ENCODE data around the gene TMEM100. TPM values are rescaled to one million over a fixed set of nuclear protein-coding genes. Genes with fewer than 3 reads are reported as not detected.
"Not testable (repeated sequence)": the region's sequence is repeated elsewhere in the genome, so short reads cannot be mapped to it uniquely, and the experiment has no call there.

The TMEM100 gene
- total RNA-seq, 1 experiment from 2014 or later, result not detected

DNA sequence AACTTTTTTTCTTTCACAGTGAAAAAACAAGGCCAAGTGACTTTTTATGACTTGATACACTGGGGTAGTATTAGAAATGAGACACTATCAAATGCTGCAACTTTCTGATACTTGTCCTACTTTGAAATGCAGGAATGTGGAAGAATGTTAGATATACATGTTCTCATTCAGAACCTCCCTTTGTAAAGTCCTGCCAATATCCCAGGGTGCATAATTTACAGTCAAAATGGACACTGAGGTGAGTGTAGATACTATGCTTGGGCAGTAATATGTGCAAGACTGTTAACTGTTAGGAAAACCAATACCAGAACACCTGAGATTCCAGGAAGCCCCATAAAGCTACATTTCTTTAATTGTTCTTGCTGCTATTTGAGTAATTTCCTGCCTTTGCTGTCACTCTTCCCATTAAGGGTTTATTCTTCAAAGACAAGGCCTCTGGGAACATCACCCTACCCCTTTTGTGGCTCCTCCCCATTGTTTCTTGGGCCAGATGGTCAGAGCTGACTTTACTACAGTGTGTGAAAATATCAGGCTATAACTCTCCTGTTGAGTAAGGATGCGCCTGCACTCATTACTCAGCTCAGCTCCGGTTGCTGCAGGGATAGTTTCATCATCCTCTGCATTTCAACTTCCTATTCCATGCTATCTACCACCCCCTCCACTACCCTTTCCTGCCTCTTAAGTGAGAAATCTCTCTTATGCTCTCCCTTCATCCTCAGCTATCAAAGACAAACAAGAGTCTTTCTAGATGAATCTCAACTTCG, 48.7 kb downstream of the TMEM100 start:
- no TSS peak for BruUV-seq (replicated peaks)
- Histone ChIP-seq H3K9me2 (replicated peaks; ENCODE audit: low read length) (no peaks in the 10 kb centered on the region), H3K9ac (ENCODE audit: low read length) (no peak overlapping the region), H3K79me2 (ENCODE audit: low read length) (no peaks in the 10 kb centered on the region), H3K4me3 (ENCODE audit: low read length) (no peak overlapping the region), H2AFZ (ENCODE audit: low read length) (no peak overlapping the region), H3K27ac (ENCODE audit: low read length) (no peak overlapping the region), H3K36me3 (ENCODE audit: low read depth, low read length) (no peaks in the 10 kb centered on the region), H3K4me1 (ENCODE audit: insufficient read depth, low read length) (no peaks in the 10 kb centered on the region), H3K4me2 (ENCODE audit: low read length) (no peak overlapping the region), H3K9me3 (ENCODE audit: low read length) (no peaks in the 10 kb centered on the region), H4K20me1 (ENCODE audit: low read length) (no peaks in the 10 kb centered on the region), H3K27me3 (ENCODE audit: low read length) (peaks cover 70% of the 10 kb centered on the region), H3F3A (ENCODE audit: low read length, unreplicated experiment) (no peaks in the 10 kb centered on the region)
- ChIA-PET CTCF (no interaction called here), POLR2A (ENCODE audit: unreplicated experiment) (no interaction called here)
- intact Hi-C loops (cut with micrococcal nuclease), result no loop called here
- no peak for TF ChIP-seq EZH2phosphoT487 (IDR thresholded peaks at IDR 0.05; ENCODE audit: borderline replicate concordance, low read length)
- no peak for TF ChIP-seq EZH2 (IDR thresholded peaks at IDR 0.05; ENCODE audit: low read length, unreplicated experiment)
- no peak for TF ChIP-seq CTCF (conservative IDR thresholded peaks at IDR 0.05; ENCODE audit: low read depth, low read length)
- ATAC-seq (no peak), DNase-seq (no peak)

GRCh38 chr17:55672585-55673501, 49.8 kb downstream of the TMEM100 start:
- H3F3A ChIP-seq (ENCODE audit: low read length, unreplicated experiment), result no peaks in the 10 kb centered on the region
- intact Hi-C loops (cut with micrococcal nuclease), result no loop called here
- ChIA-PET POLR2A (ENCODE audit: unreplicated experiment) (no interaction called here), CTCF (no interaction called here)
- H3K27ac ChIP-seq (ENCODE audit: low read length), result no peak overlapping the region
- H3K27me3 ChIP-seq (ENCODE audit: low read length), result peaks cover 70% of the 10 kb centered on the region
- no peak overlapping the region for H3K4me2 ChIP-seq (ENCODE audit: low read length)
- H3K9me3 ChIP-seq (ENCODE audit: low read length), result no peaks in the 10 kb centered on the region
- no peaks in the 10 kb centered on the region for H3K4me1 ChIP-seq (ENCODE audit: insufficient read depth, low read length)
- no TSS peak for BruUV-seq (replicated peaks)
- no peak overlapping the region for H3K9ac ChIP-seq (ENCODE audit: low read length)
- no peak overlapping the region for H2AFZ ChIP-seq (ENCODE audit: low read length)
- no peaks in the 10 kb centered on the region for H3K79me2 ChIP-seq (ENCODE audit: low read length)
- no peaks in the 10 kb centered on the region for H3K9me2 ChIP-seq (replicated peaks; ENCODE audit: low read length)
- TF ChIP-seq EZH2 (IDR thresholded peaks at IDR 0.05; ENCODE audit: low read length, unreplicated experiment), result no peak
- TF ChIP-seq CTCF (conservative IDR thresholded peaks at IDR 0.05; ENCODE audit: low read depth, low read length), result no peak
- TF ChIP-seq EZH2phosphoT487 (IDR thresholded peaks at IDR 0.05; ENCODE audit: borderline replicate concordance, low read length), result no peak
- H3K4me3 ChIP-seq (ENCODE audit: low read length), result no peak overlapping the region
- H4K20me1 ChIP-seq (ENCODE audit: low read length), result no peaks in the 10 kb centered on the region
- H3K36me3 ChIP-seq (ENCODE audit: low read depth, low read length), result no peaks in the 10 kb centered on the region
- ATAC-seq (no peak), DNase-seq (no peak)

- H3F3A ChIP-seq (ENCODE audit: low read length, unreplicated experiment); H4K20me1 ChIP-seq (ENCODE audit: low read length); H3K9me3 ChIP-seq (ENCODE audit: low read length); H3K4me2 ChIP-seq (ENCODE audit: low read length); intact Hi-C loops (cut with micrococcal nuclease); H3K9me2 ChIP-seq (replicated peaks; ENCODE audit: low read length); H3K4me1 ChIP-seq (ENCODE audit: insufficient read depth, low read length); H3K79me2 ChIP-seq (ENCODE audit: low read length); BruUV-seq (replicated peaks); H2AFZ ChIP-seq (ENCODE audit: low read length); H3K4me3 ChIP-seq (ENCODE audit: low read length); H3K27ac ChIP-seq (ENCODE audit: low read length); POLR2A ChIA-PET (ENCODE audit: unreplicated experiment); H3K9ac ChIP-seq (ENCODE audit: low read length); DNase-seq; ATAC-seq; H3K36me3 ChIP-seq (ENCODE audit: low read depth, low read length): not testable (repeated sequence)
- CTCF ChIA-PET, result interaction anchor here (0.5 kb wide), 1 partner anchor 130 kb away, joined by 8 read pairs; no protein-coding TSS in a partner anchor
- peaks cover 69% of the 10 kb centered on the region for H3K27me3 ChIP-seq (ENCODE audit: low read length)
Observed at GRCh38 chr17:55672010-55672409, 50.7 kb downstream of the TMEM100 start.

Other genes starting within 250 kb of the TMEM100 start
- gene SMIM36, start 211.4 kb downstream of the TMEM100 start, total RNA-seq (2014; rRNA removed), result not detected in 2 replicates
- 15.4 and 17.6 TPM in 2 replicates for gene PCTP, start 28.2 kb upstream of the TMEM100 start, total RNA-seq (2014; rRNA removed)

All from PC-3 (cell line).